GM23338 (cell line): ENCODE measurements around the gene GPNMB.

ENCODE experiments used
- CREB1 ChIP-seq: fragments of 250-450 bp; sonication (Bioruptor Pico); IDR thresholded peaks from 2 replicates; pipeline ENCODE4 v1.5.0; 2020; ENCODE audit warnings: low read depth, mild to moderate bottlenecking, moderate library complexity
- ETS1 ChIP-seq: IDR thresholded peaks from 2 replicates; pipeline ENCODE4 v1.6.1; 2016; ENCODE audit warnings: antibody characterized with exemption
- EZH2 ChIP-seq: fragments of 200-600 bp; sonication (generic); IDR thresholded peaks from one replicate; pipeline ENCODE4 v1.8.0; 2017; ENCODE audit warnings: antibody characterized with exemption, mild to moderate bottlenecking, low read depth; ENCODE audit not compliant: unreplicated experiment
- EZH2phosphoT487 ChIP-seq: fragments of 200-600 bp; sonication (generic); IDR thresholded peaks from one replicate; pipeline ENCODE4 v1.8.1; 2018; ENCODE audit warnings: antibody characterized with exemption; ENCODE audit not compliant: unreplicated experiment
- JUNB ChIP-seq: IDR thresholded peaks from one replicate; pipeline ENCODE4 v1.6.1; 2016; ENCODE audit warnings: antibody characterized with exemption; ENCODE audit not compliant: unreplicated experiment
- NANOG ChIP-seq: IDR thresholded peaks from 2 replicates; pipeline ENCODE4 v1.6.1; 2016; ENCODE audit warnings: antibody characterized with exemption, borderline replicate concordance
- POLR2AphosphoS5 ChIP-seq: IDR thresholded peaks from 2 replicates; pipeline ENCODE4 v1.6.1; 2016; ENCODE audit warnings: antibody characterized with exemption, low read depth
- TF ChIP-seq, protein P1 (sequence below), 2 experiments: fragments of 200-600 bp in 1 of 2; sonication (generic) in 1 of 2; conservative IDR thresholded peaks; 2 replicates each; pipeline versions ENCODE4 v1.5.1 to v1.6.1; 2016 to 2017; ENCODE audit warnings: antibody characterized with exemption in 2 of 2, low read depth in 2 of 2, mild to moderate bottlenecking in 2 of 2, moderate library complexity in 1 of 2
- TF ChIP-seq, protein P2 (sequence below): IDR thresholded peaks from one replicate; pipeline ENCODE4 v1.6.1; 2018; ENCODE audit warnings: antibody characterized with exemption; ENCODE audit not compliant: unreplicated experiment

- TF ChIP-seq, protein P1, sequence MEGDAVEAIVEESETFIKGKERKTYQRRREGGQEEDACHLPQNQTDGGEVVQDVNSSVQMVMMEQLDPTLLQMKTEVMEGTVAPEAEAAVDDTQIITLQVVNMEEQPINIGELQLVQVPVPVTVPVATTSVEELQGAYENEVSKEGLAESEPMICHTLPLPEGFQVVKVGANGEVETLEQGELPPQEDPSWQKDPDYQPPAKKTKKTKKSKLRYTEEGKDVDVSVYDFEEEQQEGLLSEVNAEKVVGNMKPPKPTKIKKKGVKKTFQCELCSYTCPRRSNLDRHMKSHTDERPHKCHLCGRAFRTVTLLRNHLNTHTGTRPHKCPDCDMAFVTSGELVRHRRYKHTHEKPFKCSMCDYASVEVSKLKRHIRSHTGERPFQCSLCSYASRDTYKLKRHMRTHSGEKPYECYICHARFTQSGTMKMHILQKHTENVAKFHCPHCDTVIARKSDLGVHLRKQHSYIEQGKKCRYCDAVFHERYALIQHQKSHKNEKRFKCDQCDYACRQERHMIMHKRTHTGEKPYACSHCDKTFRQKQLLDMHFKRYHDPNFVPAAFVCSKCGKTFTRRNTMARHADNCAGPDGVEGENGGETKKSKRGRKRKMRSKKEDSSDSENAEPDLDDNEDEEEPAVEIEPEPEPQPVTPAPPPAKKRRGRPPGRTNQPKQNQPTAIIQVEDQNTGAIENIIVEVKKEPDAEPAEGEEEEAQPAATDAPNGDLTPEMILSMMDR (conservative IDR thresholded peaks at IDR 0.05; ENCODE audit: low read depth in 2 of 2) = no peak
- no peak for TF ChIP-seq EZH2
- TF ChIP-seq, protein P2, sequence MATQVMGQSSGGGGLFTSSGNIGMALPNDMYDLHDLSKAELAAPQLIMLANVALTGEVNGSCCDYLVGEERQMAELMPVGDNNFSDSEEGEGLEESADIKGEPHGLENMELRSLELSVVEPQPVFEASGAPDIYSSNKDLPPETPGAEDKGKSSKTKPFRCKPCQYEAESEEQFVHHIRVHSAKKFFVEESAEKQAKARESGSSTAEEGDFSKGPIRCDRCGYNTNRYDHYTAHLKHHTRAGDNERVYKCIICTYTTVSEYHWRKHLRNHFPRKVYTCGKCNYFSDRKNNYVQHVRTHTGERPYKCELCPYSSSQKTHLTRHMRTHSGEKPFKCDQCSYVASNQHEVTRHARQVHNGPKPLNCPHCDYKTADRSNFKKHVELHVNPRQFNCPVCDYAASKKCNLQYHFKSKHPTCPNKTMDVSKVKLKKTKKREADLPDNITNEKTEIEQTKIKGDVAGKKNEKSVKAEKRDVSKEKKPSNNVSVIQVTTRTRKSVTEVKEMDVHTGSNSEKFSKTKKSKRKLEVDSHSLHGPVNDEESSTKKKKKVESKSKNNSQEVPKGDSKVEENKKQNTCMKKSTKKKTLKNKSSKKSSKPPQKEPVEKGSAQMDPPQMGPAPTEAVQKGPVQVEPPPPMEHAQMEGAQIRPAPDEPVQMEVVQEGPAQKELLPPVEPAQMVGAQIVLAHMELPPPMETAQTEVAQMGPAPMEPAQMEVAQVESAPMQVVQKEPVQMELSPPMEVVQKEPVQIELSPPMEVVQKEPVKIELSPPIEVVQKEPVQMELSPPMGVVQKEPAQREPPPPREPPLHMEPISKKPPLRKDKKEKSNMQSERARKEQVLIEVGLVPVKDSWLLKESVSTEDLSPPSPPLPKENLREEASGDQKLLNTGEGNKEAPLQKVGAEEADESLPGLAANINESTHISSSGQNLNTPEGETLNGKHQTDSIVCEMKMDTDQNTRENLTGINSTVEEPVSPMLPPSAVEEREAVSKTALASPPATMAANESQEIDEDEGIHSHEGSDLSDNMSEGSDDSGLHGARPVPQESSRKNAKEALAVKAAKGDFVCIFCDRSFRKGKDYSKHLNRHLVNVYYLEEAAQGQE = no peak
- no peak for TF ChIP-seq CREB1 (CRISPR knock-in tag)
- no peak for TF ChIP-seq EZH2phosphoT487
- TF ChIP-seq POLR2AphosphoS5 = no peak
- no peak for TF ChIP-seq ETS1
- TF ChIP-seq JUNB = no peak
- no peak for TF ChIP-seq NANOG
Measured at GRCh38 chr7:23216021-23216420, 30.6 kb upstream of the GPNMB start.
